Hepatic stellate cell (primary cell): ENCODE results near the gene TGFBR3.

Experiments used
- DNase-seq: peaks from one replicate; pipeline ENCODE4 v3.0.0; 2011; ENCODE audit warnings: low spot score

Gene TGFBR3

GRCh38 chr1:91799159-91799558 is 86.8 kb downstream of the TGFBR3 start:
- DNase-seq: no peak

GRCh38 chr1:91798740-91799139 is 87.2 kb downstream of the TGFBR3 start:
- DNase-seq: no peak

- no peak for DNase-seq
Measured at GRCh38 chr1:91798241-91798648, 87.7 kb downstream of the TGFBR3 start.

GRCh38 chr1:91797164-91797563 is 88.8 kb downstream of the TGFBR3 start:
- DNase-seq: no peak

- no peak for DNase-seq
Measured at GRCh38 chr1:91796390-91796654, 89.6 kb downstream of the TGFBR3 start.

GRCh38 chr1:91795591-91796389 is 90.2 kb downstream of the TGFBR3 start:
- no peak for DNase-seq

GRCh38 chr1:91793877-91794276 is 92.1 kb downstream of the TGFBR3 start:
- no peak for DNase-seq

- DNase-seq: no peak
Measured at GRCh38 chr1:91793189-91793588, 92.8 kb downstream of the TGFBR3 start.

- DNase-seq: no peak
Measured at GRCh38 chr1:91792489-91793071, 93.4 kb downstream of the TGFBR3 start.

GRCh38 chr1:91791691-91792488 is 94.1 kb downstream of the TGFBR3 start:
- no peak for DNase-seq

GRCh38 chr1:91791103-91791502 is 94.8 kb downstream of the TGFBR3 start:
- no peak for DNase-seq

- DNase-seq: no peak
Measured at GRCh38 chr1:91790392-91790791, 95.6 kb downstream of the TGFBR3 start.

GRCh38 chr1:91789273-91789997 is 96.5 kb downstream of the TGFBR3 start:
- no peak for DNase-seq

GRCh38 chr1:91787919-91788318 is 98.0 kb downstream of the TGFBR3 start:
- DNase-seq: no peak

- DNase-seq: no peak
Measured at GRCh38 chr1:91784616-91785015, 101.3 kb downstream of the TGFBR3 start.

GRCh38 chr1:91784191-91784590 is 101.8 kb downstream of the TGFBR3 start:
- no peak for DNase-seq

- no peak for DNase-seq
Measured at GRCh38 chr1:91783423-91784170, 102.4 kb downstream of the TGFBR3 start.

- no peak for DNase-seq
Measured at GRCh38 chr1:91781901-91782622, 103.9 kb downstream of the TGFBR3 start.

GRCh38 chr1:91781371-91781825 is 104.6 kb downstream of the TGFBR3 start:
- peak; percentile 49 for DNase-seq

- no peak for DNase-seq
Measured at GRCh38 chr1:91779548-91780021, 106.4 kb downstream of the TGFBR3 start.

GRCh38 chr1:91778964-91779363 is 107.0 kb downstream of the TGFBR3 start:
- no peak for DNase-seq
